Tibial nerve (tissue), 3 donors: ENCODE data around the gene KRTAP26-1.

Source experiments
- CTCF ChIP-seq, 5 experiments: fragments of 200-600 bp in 3 of 5; fragments of 450-650 bp in 2 of 5; sonication (generic) in 3 of 5; IDR thresholded peaks; one replicate each; pipeline ENCODE4 v1.5.1; 2016 to 2019; ENCODE audit warnings: antibody characterized with exemption in 5 of 5, mild to moderate bottlenecking in 3 of 5, moderate library complexity in 2 of 5
- POLR2A ChIP-seq, 2 donors: fragments of 450-650 bp; IDR thresholded peaks; one replicate each; pipeline ENCODE4 v1.6.1; 2017; ENCODE audit warnings: antibody characterized with exemption in 2 of 2, mild to moderate bottlenecking in 2 of 2, moderate library complexity in 2 of 2

- no peak for TF ChIP-seq CTCF (IDR thresholded peaks at IDR 0.05)
- no peak for TF ChIP-seq POLR2A (IDR thresholded peaks at IDR 0.05)
These were observed 49.0 kb downstream of the KRTAP26-1 start for GRCh38 chr21:30271156-30271555.
